Measurements from ENCODE around the gene TULP1. TPM values are rescaled to one million over a fixed set of nuclear protein-coding genes. Genes with fewer than 3 reads are reported as not detected.

TULP1 gene
- total RNA-seq: not detected in 2 replicates

DNA sequence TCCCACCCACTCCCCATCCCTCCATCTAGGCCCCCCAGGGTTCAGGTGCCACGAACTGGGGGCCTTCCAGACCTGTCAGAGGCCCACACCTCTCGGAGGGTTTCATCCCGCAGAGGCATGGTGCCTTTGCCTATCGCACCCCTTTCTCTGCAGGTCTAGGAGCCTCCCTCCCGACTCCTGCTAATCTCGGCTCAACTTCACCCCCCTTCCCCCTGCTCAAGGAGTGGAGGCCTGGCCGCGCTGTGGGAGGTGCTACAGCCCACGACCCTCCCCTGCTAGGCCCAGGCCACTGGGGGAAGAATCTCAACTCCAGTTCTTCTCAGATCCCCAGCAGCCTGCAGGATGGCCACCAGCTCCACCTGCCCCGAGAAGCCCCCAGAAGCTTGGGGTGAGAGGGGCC lies at the start of gene TULP1:
Gene TULP1 (minus strand): TSS at position 157 of the 400 bp plus-strand sequence. CDS start 38 bp downstream, at position 119.

DNA sequence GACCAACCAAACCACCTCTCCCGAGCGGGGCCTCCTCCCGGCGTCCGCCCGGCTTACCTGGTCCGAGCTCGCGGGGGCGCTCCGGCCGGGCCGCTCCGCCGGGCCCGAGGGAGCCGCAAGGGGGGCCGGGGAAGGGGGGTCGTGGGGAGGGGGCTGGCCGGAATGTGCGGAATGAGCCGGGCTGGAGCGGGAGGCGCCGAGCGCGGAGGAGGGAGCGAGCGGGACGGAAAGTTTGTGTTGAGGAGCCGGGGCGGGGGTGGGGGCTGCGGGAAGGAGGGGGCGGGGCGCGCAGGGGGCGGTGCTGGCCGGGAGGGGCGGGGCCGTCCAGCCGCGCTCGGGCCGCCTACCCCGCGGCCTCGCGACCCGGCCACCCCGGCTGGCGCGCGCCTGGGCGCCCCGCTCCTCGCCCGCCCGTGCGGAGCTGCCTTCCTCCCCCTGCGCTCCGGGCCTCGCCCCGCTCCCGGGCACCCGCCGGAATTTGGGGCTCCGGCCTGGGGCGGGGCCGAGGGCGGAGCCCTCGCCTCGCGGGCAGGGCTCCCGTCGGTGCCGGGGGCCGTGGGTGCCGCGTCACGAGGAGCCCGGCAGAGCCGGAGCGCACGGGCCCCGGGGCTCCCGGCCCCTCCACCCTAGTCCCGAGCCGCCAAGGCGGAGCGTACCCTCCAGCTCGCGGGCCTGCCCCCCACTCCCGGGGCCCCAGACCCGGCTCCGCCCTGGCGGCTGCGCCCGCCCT lies 15.7 kb downstream of the TULP1 start, which contains the start of gene TEAD3:
Gene TEAD3 (minus strand): TSS at position 239 of the 730 bp plus-strand sequence.

DNA sequence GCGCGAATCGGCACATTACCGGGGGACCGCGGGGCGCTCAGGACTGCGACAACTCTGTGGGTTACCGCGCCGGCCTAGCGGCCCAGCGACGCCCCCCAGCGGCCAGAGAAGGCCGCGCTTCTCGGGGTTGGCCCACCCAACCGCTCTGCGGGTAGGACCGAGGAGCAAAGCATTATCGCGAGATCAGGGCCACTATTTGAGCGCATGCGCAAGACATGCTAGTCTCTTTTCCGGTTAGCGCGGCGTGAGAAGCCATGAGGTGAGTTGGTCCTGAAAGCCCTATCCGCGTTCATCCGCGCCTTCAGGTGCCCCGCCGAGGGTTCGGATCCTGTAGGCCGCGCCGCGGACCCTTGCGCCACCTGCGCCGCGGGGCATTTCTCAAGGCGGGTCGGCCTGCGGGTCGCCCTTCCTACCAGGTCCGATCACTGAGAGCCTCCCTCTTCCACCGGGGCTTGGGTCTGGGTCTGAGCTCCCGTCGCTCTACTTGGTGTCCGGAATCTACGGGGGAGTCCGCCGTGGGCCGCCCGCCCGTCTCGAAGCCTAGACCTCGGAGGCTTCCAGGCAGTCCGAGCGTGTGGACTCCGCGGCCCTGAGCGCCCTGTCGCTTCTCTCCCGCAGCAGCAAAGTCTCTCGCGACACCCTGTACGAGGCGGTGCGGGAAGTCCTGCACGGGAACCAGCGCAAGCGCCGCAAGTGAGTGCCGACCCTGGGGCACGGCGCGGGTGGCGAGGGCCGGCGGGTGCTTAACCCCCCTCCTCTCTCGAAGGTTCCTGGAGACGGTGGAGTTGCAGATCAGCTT lies 44.3 kb downstream of the TULP1 start, which contains the start of gene RPL10A:
Gene RPL10A (plus strand): TSS at position 221 of the 799 bp plus-strand sequence. CDS start 34 bp downstream, at position 255.

DNA sequence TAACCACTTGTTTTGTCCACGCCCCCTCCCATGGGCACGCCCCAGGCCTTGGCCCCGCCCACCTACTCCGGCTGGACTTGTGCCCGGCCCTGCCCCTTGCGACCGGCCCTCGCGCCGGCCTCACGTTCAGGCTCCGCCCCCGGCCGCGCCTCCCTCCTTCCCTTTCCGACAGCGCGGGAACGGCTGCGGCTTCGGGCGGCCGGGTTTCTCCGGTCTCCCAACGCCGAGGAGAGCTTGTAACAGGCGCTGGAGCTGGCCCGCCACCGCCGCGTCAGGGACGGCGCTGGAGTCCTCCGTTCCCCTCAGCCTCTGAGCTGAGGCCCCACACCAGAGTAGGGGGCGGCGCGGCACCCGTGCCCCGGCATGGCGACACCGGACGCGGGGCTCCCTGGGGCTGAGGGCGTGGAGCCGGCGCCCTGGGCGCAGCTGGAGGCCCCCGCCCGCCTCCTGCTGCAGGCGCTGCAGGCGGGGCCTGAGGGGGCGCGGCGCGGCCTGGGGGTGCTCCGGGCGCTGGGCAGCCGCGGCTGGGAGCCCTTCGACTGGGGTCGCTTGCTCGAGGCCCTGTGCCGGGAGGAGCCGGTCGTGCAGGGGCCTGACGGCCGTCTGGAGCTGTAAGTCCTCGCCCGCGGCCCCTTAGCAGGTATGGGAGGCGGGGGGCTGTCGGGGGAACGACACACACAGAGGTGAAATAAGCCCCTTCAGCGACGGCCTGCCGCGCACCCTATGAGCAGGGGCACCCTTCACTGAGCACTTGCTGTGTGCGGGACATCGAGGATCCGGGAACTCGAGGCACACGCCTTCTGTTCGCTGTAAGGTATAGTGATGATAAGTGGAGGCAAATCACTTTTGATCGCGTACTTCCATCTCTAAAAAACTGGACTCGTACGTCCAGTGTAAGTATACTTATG lies 60.3 kb downstream of the TULP1 start, which contains the start of gene FANCE:
Gene FANCE (plus strand): TSS at position 156 of the 908 bp plus-strand sequence. CDS start 208 bp downstream, at position 364.

Other genes with a start within 250 kb of the TULP1 start
- 0.83 and 1.3 TPM in 2 replicates for gene DEF6, start 215.1 kb downstream of the TULP1 start, total RNA-seq
- 8.7 and 9.1 TPM in 2 replicates for gene PPARD, start 170.3 kb downstream of the TULP1 start, total RNA-seq
- gene FANCE, start 60.6 kb downstream of the TULP1 start, total RNA-seq: 2.8 and 3.7 TPM in 2 replicates
- gene RPL10A, start 44.5 kb downstream of the TULP1 start, total RNA-seq: 2,520 and 2,942 TPM in 2 replicates
- 5.4 and 6.8 TPM in 2 replicates for gene TEAD3, start 15.8 kb downstream of the TULP1 start, total RNA-seq
- gene FKBP5, start 176.0 kb upstream of the TULP1 start, total RNA-seq: 2.8 and 4.8 TPM in 2 replicates
- gene ARMC12, start 224.1 kb upstream of the TULP1 start, total RNA-seq: 0.28 and 0.65 TPM in 2 replicates